ENCODE data around the gene GJB4.

Gene GJB4

GRCh38 chr1:34749992-34750391 is 9.5 kb upstream of the GJB4 start:
- DNase-seq (ENCODE audit: low read depth) = no peak
- no peak for TF ChIP-seq MAX (IDR thresholded peaks at IDR 0.05; ENCODE audit: low read depth, low read length)
- H3K4me3 ChIP-seq (ENCODE audit: low read depth, low read length) = no peak overlapping the region

DNA sequence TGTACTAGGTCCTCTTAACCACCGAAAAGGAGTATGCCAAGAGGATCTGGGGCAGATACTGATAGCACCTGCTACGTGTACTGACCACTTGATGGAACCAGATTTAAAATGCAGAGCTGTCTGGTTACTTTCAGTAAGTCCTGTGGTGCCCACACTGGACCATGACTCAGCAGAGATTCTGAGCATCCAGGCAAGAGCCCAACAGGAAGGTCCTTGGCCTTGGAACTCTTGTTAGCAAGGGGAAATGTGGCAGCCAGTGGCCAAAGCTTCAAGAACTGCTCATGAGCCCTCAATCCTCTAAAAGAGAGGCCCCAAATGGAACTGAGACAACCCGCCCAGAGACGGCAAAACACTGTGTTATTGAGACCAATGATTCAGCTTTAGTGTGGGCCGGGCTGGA is 8.9 kb upstream of the GJB4 start:
- TF ChIP-seq MYC (IDR thresholded peaks at IDR 0.05; ENCODE audit: low read depth, low read length) (no peak), POLR2A (IDR thresholded peaks at IDR 0.05; ENCODE audit: extremely low read depth, insufficient read length) (no peak), MAX (IDR thresholded peaks at IDR 0.05; ENCODE audit: low read depth, low read length) (no peak)
- TF ChIP-seq, protein P1, sequence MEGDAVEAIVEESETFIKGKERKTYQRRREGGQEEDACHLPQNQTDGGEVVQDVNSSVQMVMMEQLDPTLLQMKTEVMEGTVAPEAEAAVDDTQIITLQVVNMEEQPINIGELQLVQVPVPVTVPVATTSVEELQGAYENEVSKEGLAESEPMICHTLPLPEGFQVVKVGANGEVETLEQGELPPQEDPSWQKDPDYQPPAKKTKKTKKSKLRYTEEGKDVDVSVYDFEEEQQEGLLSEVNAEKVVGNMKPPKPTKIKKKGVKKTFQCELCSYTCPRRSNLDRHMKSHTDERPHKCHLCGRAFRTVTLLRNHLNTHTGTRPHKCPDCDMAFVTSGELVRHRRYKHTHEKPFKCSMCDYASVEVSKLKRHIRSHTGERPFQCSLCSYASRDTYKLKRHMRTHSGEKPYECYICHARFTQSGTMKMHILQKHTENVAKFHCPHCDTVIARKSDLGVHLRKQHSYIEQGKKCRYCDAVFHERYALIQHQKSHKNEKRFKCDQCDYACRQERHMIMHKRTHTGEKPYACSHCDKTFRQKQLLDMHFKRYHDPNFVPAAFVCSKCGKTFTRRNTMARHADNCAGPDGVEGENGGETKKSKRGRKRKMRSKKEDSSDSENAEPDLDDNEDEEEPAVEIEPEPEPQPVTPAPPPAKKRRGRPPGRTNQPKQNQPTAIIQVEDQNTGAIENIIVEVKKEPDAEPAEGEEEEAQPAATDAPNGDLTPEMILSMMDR (IDR thresholded peaks at IDR 0.05; ENCODE audit: low read depth, low read length) = no peak

DNA sequence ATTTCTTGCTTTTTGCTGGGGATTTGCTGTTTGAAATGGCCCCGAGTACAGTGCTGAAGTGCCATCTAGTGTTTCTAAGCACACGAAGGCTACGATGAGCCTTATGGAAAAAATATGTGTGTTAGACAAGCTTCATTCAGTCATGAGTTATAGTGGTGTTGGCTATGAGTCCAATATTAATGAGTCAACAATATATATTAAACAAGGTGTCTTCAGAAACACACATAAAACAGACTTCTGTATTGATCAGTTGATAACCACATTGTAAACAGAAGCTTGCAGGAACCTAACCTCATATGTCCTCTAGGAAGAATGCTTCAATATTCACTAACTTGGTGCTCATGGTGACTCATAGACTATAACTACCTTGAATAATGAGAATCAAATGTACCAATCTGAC is 6.4 kb upstream of the GJB4 start:
- no peak for DNase-seq (ENCODE audit: low read depth)
- TF ChIP-seq POLR2A (IDR thresholded peaks at IDR 0.05; ENCODE audit: extremely low read depth, insufficient read length) (no peak), MAX (IDR thresholded peaks at IDR 0.05; ENCODE audit: low read depth, low read length) (no peak), MYC (IDR thresholded peaks at IDR 0.05; ENCODE audit: low read depth, low read length) (no peak)
- TF ChIP-seq, protein P1 (IDR thresholded peaks at IDR 0.05; ENCODE audit: low read depth, low read length) = no peak
- H3K4me3 ChIP-seq (ENCODE audit: low read depth, low read length) = no peak overlapping the region

More for the DNA sequence above, 8.9 kb upstream of the GJB4 start:
- no peak overlapping the region for H3K4me3 ChIP-seq (ENCODE audit: low read depth, low read length)
- no peak for DNase-seq (ENCODE audit: low read depth)

GRCh38 chr1:34754964-34755637 is 4.4 kb upstream of the GJB4 start, which contains the start of gene GJB5:
GJB5 (plus strand) TSS chr1:34755047; CDS start chr1:34757331, 2,284 bp downstream.
- TF ChIP-seq POLR2A (IDR thresholded peaks at IDR 0.05; ENCODE audit: extremely low read depth, insufficient read length) (no peak), MAX (IDR thresholded peaks at IDR 0.05; ENCODE audit: low read depth, low read length) (no peak), MYC (IDR thresholded peaks at IDR 0.05; ENCODE audit: low read depth, low read length) (no peak)
- TF ChIP-seq, protein P1 (IDR thresholded peaks at IDR 0.05; ENCODE audit: low read depth, low read length) = no peak
- no peak for DNase-seq (ENCODE audit: low read depth)
- no peak within 1 kb of the TSS for H3K4me3 ChIP-seq (ENCODE audit: low read depth, low read length)

DNA sequence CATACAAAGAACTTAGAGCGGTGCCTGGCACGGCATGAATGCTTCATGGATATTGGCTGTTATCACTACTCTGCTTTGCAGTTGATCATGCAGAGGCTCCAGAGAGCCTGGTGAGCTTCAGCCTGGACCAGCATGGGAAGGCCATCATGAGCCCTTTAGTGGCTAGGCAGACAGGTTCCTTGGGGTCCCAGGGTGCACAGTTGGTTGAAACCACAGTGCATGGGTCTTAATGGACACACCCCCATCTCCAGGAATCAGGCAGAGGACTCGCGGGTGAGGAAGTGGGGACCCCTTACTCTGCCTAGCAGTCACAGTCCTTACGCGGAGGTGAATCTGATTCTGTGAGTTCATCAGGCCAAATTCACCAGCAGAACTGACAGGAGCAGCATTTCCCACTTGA is 3.6 kb upstream of the GJB4 start:
- TF ChIP-seq MYC (IDR thresholded peaks at IDR 0.05; ENCODE audit: low read depth, low read length) (no peak), MAX (IDR thresholded peaks at IDR 0.05; ENCODE audit: low read depth, low read length) (no peak), POLR2A (IDR thresholded peaks at IDR 0.05; ENCODE audit: extremely low read depth, insufficient read length) (no peak)
- TF ChIP-seq, protein P1 (IDR thresholded peaks at IDR 0.05; ENCODE audit: low read depth, low read length) = no peak
- no peak overlapping the region for H3K4me3 ChIP-seq (ENCODE audit: low read depth, low read length)
- no peak for DNase-seq (ENCODE audit: low read depth)

DNA sequence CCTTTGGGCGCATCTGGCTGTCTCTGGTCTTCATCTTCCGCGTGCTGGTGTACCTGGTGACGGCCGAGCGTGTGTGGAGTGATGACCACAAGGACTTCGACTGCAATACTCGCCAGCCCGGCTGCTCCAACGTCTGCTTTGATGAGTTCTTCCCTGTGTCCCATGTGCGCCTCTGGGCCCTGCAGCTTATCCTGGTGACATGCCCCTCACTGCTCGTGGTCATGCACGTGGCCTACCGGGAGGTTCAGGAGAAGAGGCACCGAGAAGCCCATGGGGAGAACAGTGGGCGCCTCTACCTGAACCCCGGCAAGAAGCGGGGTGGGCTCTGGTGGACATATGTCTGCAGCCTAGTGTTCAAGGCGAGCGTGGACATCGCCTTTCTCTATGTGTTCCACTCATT is 2.2 kb upstream of the GJB4 start:
- TF ChIP-seq, protein P1 (IDR thresholded peaks at IDR 0.05; ENCODE audit: low read depth, low read length) = no peak
- TF ChIP-seq MYC (IDR thresholded peaks at IDR 0.05; ENCODE audit: low read depth, low read length) (no peak), MAX (IDR thresholded peaks at IDR 0.05; ENCODE audit: low read depth, low read length) (no peak), POLR2A (IDR thresholded peaks at IDR 0.05; ENCODE audit: extremely low read depth, insufficient read length) (no peak)
- DNase-seq (ENCODE audit: low read depth) = no peak
- H3K4me3 ChIP-seq (ENCODE audit: low read depth, low read length) = no peak overlapping the region

Measured in NB4 (cell line).